Measurements from ENCODE around the gene CD86. TPM values are rescaled to one million over a fixed set of nuclear protein-coding genes. Genes with fewer than 3 reads are reported as not detected.

Gene CD86
- total RNA-seq, 1 donor from 2014 or later = 15.4 TPM

GRCh38 chr3:122058294-122058693 lies 3.1 kb downstream of the CD86 start:
- DNase-seq (ENCODE audit: low spot score) = no peak

- DNase-seq (ENCODE audit: low spot score) = no peak
These were observed 5.0 kb downstream of the CD86 start for GRCh38 chr3:122060040-122060698.

- DNase-seq (ENCODE audit: low spot score) = no peak
These were observed 8.7 kb downstream of the CD86 start for GRCh38 chr3:122063908-122064307.

GRCh38 chr3:122064326-122064725 lies 9.2 kb downstream of the CD86 start:
- no peak for DNase-seq (ENCODE audit: low spot score)

GRCh38 chr3:122066331-122067213 lies 11.4 kb downstream of the CD86 start:
- DNase-seq (ENCODE audit: low spot score) = no peak

- no peak for DNase-seq (ENCODE audit: low spot score)
These were observed 12.0 kb downstream of the CD86 start for GRCh38 chr3:122067214-122067550.

GRCh38 chr3:122067588-122068240 lies 12.6 kb downstream of the CD86 start:
- no peak for DNase-seq (ENCODE audit: low spot score)

GRCh38 chr3:122074621-122075265 lies 19.6 kb downstream of the CD86 start:
- no peak for DNase-seq (ENCODE audit: low spot score)

- no peak for DNase-seq (ENCODE audit: low spot score)
These were observed 21.5 kb downstream of the CD86 start for GRCh38 chr3:122076491-122077292.

GRCh38 chr3:122077293-122078234 lies 22.4 kb downstream of the CD86 start:
- no peak for DNase-seq (ENCODE audit: low spot score)

- DNase-seq (ENCODE audit: low spot score) = no peak
These were observed 23.2 kb downstream of the CD86 start for GRCh38 chr3:122078235-122078935.

- DNase-seq (ENCODE audit: low spot score) = no peak
These were observed 24.5 kb downstream of the CD86 start for GRCh38 chr3:122079524-122080206.

GRCh38 chr3:122080207-122080587 lies 25.0 kb downstream of the CD86 start:
- no peak for DNase-seq (ENCODE audit: low spot score)

GRCh38 chr3:122081543-122082247 lies 26.5 kb downstream of the CD86 start:
- no peak for DNase-seq (ENCODE audit: low spot score)

- no peak for DNase-seq (ENCODE audit: low spot score)
These were observed 27.2 kb downstream of the CD86 start for GRCh38 chr3:122082357-122082756.

GRCh38 chr3:122084799-122085198 lies 29.6 kb downstream of the CD86 start:
- DNase-seq (ENCODE audit: low spot score) = no peak

- DNase-seq (ENCODE audit: low spot score) = no peak
These were observed 30.5 kb downstream of the CD86 start for GRCh38 chr3:122085673-122086072.

- DNase-seq (ENCODE audit: low spot score) = no peak
These were observed 33.4 kb downstream of the CD86 start for GRCh38 chr3:122088531-122088930.
